CD4-positive, alpha-beta T cell treated with Interleukin-2 at 100 ng/mL for 4 hours (primary cell): ENCODE measurements around the gene RGMA.

Source experiments
- DNase-seq: peaks from one replicate; pipeline ENCODE4 v3.0.0-alpha.2; 2020; ENCODE audit warnings: low spot score

RGMA gene, protein sequence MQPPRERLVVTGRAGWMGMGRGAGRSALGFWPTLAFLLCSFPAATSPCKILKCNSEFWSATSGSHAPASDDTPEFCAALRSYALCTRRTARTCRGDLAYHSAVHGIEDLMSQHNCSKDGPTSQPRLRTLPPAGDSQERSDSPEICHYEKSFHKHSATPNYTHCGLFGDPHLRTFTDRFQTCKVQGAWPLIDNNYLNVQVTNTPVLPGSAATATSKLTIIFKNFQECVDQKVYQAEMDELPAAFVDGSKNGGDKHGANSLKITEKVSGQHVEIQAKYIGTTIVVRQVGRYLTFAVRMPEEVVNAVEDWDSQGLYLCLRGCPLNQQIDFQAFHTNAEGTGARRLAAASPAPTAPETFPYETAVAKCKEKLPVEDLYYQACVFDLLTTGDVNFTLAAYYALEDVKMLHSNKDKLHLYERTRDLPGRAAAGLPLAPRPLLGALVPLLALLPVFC

DNA sequence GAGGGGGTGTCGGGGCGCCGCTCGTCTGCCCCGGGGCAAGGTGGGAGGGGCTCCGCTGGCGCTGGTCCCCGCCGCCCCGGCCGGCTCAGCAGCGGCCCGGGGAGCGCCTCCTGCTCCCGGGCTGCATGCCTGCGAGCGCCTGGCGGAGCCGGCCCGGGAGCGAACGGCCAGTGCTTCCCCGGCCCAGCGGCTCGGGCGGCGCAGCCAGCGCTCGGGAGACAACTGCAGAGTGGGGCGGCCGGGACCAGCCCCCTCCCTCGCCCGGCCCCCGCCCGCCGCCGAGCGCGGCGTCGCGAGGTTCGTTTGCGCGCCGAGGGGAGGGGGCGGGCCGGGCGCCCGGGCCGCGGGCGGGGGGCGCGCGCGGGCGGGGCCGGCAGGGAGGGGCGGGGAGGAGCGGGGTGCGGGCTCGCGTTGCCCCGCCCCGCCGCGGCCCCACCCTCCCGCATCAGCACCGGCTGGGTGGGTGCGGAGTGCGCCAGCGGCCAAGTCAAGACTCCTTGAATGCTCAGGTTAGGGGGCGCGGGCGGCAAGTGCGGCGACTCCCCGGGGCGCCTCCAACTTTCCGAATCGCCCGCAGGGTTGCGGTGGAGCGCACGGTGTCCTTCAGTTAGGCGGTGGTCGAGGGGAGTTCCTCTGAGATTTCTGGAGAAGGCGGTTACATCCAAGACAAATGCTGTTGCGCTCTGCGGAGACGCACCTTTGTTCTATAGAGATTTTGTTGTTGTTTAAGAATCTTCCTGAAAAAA lies at the start of gene RGMA:
Gene RGMA, minus strand, starts transcription at position 231 of the 746 bp plus-strand sequence. CDS start 279 bp downstream, outside the sequence.
- no peak for DNase-seq

DNA sequence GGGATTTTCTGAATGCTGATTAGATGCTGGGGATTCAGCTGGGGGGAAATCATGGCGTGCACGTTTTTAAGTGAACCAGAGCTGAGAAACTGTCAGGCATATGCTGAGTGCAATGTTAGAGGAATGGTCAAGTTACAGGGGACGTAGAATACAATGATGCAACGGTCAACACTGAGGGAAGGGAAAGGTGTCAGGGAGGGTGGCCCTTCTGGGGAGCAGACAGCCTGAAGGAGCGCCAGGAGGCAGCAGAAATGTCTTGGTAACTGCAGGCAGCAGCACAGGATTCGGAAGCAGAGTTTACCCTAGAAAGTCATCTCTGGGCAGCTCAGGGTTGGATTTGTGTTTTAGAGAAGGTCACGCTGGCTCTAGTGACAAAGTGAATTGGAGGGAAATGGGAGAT lies 47.6 kb upstream of the RGMA start:
- no peak for DNase-seq

DNA sequence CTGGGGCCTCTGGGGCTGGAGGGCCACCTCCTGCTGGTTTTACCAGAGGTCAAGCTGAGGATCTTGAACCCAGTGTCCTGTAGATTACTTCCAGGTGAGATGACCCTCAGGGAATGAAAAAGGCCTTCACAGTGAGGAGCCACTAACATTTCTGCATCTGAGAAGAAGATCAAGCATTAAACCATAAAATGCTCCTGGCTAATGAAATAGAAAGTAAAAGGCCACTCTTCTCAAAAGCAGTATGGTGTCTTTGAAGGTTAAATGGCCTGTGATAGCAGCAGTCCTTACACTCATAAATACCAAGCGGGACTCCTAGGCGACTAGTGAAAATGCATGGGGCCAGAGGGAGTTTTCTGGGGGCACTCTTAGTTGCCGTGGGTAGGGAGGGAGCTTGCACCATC lies 47.0 kb upstream of the RGMA start:
- no peak for DNase-seq

DNA sequence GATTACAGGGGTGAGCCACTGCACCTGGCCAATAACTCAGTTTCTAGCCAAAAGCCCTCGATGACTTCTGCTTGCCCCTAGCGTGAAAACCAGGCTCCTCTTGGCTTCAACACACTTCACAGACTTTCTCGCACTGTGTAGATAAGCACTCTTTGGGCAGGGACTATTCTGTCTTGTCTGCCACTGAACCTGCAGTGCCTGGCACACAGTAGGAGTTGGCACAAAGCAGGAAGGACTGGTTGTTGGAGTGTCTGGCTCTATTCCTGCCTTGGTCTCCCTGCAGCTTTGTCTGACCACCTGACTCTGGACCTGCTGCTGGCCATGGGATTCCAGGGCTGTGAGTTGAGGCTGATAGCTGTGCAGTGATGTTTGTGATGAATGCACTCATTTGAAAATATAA lies 46.4 kb upstream of the RGMA start:
- DNase-seq, result no peak

DNA sequence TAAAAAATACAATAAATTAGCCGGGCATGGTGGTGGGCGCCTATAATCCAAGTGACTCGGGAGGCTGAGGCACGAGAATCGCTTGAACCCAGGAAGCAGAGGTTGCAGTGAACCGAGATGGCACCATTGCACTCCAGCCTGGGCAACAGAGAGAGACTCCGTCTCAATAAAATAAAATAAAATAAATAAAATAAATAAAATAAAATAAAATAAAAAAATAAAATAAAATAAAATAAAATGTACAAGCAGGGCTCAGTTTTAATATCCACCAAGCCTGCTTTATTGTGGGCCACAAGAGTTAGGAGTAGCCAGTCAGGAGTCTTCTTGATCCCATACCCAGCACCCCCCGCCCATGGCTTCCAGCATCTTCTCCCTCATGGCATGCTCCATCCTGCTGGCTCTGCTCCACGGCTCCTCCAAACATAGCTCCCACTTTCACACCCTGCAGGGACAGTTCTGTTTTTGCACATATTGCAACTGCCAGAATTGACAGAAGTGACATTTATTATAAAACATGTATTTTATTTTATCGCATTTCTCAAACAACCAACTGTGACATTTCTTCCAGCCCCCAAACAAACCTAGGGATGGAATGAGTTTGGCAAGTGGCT lies 42.6 kb upstream of the RGMA start:
- no peak for DNase-seq

DNA sequence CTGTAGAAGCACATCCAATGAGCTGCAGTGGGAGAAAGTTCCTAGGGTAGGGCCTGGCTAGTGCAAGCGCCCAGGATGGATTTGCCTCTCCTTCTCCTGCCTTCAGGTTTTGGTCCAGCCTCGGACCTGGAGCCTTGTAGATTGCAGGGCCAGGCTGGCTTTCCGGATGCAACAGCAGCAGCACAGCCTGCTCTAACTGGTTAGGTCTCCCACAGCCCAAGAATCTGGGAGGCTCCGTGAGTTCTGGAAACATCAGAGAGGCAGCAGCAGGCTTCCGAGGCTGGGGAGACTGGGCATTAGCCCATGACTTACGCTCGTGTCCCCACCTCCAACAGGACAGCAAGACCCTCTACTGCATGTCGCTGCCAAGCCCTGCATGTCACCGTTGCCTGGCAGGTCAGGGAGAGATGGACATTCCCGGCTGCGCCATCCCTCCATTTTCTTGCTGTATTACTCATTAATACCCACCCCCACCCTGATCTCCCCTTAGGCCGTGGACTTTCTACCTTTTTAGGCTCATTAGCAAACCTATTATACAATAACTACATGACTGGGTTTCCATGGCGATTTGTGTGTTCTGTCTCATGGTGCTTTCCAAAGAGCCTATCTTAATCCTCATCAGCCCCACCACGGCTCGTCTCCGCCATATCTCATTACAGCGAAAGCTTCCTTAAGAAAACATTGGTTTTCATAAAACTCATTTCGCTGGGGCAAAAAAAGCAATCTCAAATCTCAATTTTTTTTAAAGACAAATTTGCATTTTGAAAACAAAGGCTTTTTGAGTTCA lies 40.9 kb upstream of the RGMA start:
- no peak for DNase-seq

DNA sequence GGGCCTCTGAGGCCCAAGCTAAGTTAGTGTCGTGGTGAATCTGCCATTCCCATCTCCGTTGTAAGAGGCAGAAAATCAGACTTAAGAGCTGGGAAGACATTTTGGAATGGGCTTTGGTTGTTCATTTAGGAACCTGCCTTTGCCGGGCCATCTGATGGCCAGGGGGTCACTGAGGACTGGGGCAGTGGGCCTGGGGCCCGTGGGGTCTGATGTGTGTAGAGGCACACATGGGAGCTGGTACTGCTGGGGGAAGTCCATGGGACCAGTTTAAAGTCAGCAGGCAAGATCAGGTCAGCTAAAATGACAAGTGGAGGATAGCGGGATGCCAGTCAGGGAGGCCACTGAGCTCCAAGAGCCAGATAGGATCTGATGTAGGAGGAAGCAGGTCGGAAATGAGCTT lies 38.3 kb upstream of the RGMA start:
- no peak for DNase-seq

DNA sequence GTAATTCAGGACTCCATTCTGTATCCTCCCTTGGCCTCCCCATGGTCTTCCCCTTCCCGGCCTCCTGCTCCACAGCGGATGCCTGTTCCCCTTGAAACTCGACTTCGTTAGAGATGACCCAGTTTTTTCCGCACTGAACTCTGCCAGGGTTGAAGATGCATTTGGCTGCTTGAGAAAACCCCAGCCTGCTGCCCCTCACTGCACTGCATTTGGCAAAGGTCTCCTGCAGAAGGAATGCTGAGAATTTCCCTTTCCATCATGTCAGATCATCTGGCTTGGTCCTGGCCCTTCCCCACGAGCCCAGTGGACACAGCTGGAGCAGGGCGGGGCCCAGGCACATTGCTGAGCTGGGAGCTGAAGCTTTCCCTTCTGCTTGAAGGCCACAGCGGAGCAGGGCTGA lies 37.6 kb upstream of the RGMA start:
- DNase-seq, result no peak

DNA sequence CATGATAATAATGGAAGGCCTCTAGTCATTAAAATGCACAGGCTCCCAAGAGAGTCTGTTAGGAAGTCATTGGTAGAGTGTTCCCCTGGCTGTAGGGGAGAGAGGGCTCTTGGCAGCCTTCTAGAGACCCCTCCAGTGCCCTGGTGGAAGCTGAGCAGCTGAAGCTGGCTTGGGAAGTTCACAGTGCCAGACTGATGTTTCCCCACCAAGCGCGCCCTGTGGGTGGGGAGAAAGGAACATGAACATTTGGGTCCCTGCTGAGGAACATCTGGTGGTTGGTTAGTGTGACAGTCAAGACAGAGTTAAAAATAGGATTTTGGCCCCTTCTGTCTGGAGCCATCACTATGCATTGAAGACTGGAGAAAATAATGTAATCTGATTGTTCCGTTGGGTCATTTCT lies 37.1 kb upstream of the RGMA start:
- DNase-seq, result no peak

DNA sequence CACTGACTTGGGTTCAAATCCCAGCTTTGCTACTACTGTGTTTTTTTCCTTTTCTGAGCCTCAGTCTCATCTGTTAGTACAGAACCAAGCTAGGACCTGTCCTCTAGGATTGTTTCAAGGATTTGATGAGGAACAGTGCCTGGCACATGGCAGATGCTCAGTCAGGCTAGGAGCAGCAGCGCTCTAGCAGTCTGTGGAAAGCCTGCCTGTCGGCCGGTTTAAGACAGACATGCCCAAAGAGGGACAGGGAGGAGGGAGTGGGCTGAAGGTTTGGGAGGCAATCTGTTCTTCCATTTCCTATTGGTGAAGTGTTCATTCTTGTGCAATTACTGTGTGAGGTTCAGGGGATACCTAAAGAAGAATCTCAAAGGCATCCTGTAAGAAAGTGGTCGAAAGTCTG lies 35.1 kb upstream of the RGMA start:
- no peak for DNase-seq

DNA sequence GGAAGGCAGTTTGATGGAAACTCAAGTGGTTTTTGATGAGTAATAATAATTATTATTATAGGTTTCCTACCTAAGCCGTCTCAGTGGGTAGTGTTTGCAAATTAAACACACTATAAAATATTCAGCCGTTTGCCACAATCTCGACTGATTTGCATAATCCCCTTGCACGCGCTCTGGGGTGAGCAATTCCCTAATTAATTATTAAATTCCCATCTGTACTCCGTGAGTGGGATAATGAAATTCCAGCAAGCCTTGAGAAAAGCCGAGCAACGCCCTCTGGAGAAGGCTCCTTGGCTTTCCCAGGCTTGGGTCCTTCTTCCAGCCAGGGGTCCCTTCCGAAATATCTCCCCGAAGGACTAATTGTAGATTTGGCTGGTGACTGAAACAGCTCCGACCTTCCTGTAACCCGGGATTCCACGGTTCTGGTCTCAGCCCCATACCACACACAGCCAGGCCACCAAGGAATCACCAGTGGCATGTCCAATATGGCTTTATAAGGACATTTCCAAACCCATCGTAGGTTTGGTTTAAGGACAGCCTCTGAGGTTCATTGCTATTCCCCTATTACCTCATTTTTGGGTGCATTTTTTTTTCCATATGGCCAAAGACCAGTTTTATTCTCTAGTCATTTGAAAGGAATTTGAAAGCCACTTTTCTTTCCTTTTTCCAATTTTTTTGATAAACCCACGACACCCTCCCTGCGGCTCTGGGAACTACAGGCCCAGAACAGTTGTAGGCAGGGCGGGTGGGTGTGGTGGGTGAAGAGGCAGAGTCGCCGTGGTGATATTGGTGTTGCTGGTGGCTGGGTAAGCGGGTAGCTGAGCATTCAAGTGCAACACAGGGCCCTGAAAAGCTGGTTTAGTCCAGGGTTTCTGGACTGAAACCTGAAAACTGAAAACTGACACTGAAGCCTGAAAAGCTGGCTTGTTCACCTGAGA lies 33.2 kb upstream of the RGMA start:
- DNase-seq, result no peak

DNA sequence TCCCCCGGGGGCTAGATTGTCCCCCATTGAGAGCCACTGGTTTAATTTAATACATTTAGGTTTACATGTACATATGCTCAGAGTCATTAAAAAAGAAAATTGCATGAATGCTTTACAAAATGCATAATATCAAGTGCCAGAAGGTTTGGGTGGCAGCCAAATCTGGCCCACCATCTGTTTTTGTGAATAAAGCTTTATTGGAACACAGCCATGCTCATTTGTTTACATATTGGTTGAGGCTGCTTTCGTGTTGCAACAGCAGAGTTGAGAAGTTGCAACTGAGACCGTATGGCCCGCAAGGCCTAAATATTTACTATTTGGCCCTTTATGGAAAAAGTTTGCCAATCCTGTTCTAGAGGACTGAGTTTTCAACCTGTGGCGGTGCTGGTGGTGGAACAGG lies 32.1 kb upstream of the RGMA start:
- no peak for DNase-seq

DNA sequence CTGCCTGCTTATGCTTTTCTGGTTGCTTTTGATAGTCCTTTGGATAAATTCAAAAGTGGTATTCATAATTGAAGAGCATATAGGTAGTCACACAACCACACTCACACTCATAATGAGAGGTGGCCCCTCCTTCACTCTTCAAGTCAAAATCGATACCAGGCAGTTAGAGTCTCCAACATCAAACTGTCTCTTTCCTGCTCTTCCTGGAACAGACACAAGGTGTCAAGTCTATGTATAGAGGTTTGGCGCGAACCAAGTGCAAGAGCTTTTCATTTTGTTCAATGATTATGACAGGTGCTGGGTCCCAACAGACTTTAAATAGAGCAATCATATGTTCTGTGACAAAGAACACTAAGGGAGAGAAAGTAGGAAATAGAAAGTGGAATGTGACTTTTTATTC lies 29.9 kb upstream of the RGMA start:
- no peak for DNase-seq

DNA sequence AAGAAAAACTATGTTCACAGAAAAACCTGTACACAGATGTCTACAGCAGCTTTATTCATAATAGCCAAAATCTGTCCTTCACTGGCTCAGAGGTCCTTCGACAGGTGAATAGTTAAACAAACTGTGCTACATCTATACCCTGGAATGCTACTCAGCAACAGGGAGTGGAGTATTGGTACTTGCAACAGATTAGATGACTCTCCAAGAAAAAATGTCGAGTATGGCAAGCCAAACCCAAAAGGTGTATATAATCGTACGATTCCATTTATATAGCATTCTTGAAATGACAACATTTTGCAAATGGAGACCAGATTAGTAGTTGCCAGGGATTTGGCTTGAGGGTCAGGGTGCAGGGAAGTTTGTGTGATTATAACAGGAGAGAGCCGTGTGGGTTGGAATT lies 22.4 kb upstream of the RGMA start:
- DNase-seq, result no peak

DNA sequence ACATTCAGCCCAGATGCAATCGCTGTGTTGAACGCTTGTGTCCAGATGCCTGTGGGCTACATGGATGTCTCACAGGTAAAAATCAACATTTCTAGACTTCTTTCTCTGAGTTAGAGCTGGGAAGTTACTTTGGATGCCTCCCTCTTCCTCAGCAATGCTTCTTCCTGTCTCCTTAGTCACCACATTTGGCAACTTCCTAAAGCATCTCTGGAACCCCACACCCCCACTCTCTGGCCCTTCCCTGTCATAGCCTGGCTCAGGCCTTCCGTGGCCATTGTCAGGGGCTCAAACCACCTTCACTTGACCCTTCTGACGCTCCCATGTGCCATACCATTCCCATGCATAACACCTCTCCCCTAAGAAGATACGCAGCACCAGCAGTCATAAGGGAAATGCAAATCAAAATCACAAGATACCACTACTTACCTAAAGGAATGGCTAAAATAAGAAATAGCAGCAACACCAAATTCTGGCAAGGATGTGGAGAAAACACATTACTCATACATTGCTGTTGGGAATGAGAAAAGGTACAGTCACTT lies 21.6 kb upstream of the RGMA start:
- no peak for DNase-seq

DNA sequence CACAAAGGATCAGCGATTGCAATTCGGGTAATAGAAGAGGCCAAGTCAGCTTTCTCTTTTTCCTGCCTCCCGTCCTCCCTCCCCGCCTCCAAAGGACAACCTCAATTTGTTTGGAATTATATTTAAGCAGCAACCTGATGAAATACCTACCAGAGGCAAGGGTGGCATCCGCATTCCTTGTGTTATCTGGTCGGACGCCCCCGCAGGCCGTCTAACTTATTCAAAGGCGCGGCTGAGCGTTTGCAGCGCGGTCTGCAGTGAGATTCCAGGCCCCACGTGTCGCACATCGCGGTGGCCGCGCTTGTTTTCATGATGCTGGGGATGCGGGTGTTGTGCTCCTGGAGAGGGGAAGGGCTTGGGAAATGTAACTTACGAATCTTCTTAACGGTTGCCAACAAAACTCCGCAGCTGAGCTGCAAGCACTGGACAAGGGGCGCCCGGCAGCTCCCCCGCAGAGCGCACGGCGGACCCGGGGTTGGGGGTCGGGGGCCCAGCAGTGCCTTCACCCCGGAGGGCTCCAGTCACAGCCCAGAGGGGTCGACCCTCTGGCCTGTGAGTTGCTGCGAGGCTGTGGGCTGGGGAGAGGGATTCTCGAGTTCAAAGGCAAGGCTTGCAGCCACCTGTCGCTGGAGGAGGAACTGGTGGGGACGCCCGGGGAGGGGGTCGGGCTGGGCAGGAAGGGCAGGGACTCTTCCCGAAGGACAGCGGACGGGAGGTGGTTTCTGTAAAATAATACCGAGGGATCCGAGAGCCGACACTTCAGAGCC lies 20.5 kb upstream of the RGMA start:
- DNase-seq, result no peak

DNA sequence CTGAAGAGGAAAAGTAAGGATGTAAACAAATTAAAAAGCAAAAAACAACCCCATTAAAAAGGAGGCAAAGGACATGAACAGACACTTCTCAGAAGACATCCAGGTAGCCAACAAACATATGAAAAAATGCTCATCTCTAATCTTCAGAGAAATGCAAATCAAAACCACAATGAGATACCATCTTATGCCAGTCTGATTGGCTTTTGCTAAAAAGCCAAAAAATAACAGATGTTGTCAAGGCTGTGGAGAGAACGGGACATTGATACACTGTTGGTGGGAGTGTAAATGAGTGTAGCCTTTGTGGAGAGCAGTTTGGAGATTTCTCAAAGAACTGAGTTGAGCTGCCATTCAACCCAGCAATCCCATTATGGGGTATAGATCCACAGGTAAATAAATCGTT lies 18.6 kb upstream of the RGMA start:
- no peak for DNase-seq

DNA sequence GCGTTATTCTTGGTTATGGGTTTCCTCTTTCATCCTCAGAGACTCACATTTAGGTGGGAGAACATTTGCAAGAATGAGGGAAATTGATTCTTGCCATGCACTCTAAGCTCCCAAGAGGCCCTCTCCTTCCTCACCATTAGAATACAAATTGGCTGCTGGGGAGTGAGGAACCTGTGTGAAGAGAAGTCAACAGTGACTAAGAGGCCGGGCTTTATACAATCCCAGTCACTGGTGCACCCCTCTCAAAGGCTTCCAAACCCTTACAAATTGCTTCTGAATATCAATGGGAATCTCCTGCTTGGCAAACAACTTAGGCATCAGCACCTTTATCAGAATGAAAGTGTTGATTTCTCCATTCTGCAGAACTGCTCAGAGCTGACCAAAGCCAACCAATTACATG lies 16.5 kb upstream of the RGMA start:
- DNase-seq, result no peak

DNA sequence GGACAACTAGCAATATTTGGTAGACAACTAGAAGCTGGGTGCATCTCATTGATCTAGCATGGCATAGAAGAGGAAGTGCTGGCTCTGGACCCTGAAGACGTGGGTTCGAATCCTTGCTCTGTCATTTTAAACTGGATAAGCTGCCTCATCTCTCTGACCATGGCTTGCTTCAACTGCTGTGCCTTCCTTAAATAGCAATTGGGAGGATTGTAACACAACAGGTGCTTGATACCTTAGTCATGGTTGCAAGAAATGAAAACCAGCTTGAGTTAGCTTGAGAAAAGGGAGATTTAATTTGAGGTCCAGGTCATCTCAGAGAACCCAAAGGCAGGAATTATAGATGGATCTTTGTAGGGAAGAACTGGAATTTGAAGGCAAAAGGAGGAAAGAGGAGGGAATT lies 14.8 kb upstream of the RGMA start:
- DNase-seq, result no peak

DNA sequence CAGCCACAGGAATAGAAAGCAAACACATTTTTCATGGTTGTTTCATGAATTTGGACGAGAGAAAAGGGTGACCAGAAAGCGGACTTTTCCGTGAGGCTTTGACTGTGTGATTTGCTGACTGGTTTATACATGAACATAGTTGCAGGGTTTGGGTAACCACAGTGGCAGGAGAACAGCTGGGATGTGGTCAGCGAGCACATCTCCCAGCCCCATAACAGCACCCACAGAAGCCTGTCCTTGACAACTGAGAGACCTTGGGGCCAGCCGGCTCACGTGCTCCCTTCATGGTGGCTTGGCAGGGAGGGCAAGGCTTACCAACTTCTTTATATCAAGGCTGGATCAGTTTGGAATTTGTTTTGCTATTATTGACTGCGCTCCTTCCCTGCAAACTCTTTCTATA lies 13.2 kb upstream of the RGMA start:
- DNase-seq, result no peak
